ENCODE data around the gene PATE3. TPM values are rescaled to one million over a fixed set of nuclear protein-coding genes. Genes with fewer than 3 reads are reported as not detected.

Gene PATE3
- total and polyA plus RNA-seq, 2 of the 8 experiments (the other 6 are each of a cell fraction or from before 2014, with no cell fraction given) = not detected

GRCh38 chr11:125756050-125756449 is 31.9 kb upstream of the PATE3 start (continued):
- no peak for TF ChIP-seq BCL11A (IDR thresholded peaks at IDR 0.05; ENCODE audit: low read depth in 2 of 2, low read length in 2 of 2)
